Fibroblast of villous mesenchyme (primary cell): Measurements from ENCODE around the gene FAM50B. TPM values are rescaled to one million over a fixed set of nuclear protein-coding genes. Genes with fewer than 3 reads are reported as not detected.

Source experiments
- DNase-seq: peaks from one replicate; pipeline ENCODE4 v3.0.0-alpha.2; 2010; ENCODE audit warnings: low read depth
- H3K4me3 ChIP-seq: 2 replicates; pipeline ENCODE4 v1.5.1; 2011; ENCODE audit warnings: low read depth, mild to moderate bottlenecking, low read length
- CTCF ChIP-seq: IDR thresholded peaks from 2 replicates; pipeline ENCODE4 v1.5.1; 2012; ENCODE audit warnings: low read depth, mild to moderate bottlenecking, low read length; ENCODE audit not compliant: insufficient read depth
- total RNA-seq: library from RNA; depleted of rRNA; stranded (reverse); fragments of >200 nt; gene quantifications from 2 replicates; pipeline ENCODE4 v1.2.3, GENCODE V29; 2012

FAM50B gene
- total RNA-seq, 1 donor: 6.0 TPM

- H3K4me3 ChIP-seq: no peak overlapping the region
- TF ChIP-seq CTCF: no peak
- no peak for DNase-seq
Observed at GRCh38 chr6:3865463-3865862, 16.3 kb downstream of the FAM50B start.

GRCh38 chr6:3867641-3868502 lies 18.7 kb downstream of the FAM50B start:
- H3K4me3 ChIP-seq: no peak overlapping the region
- DNase-seq: no peak

GRCh38 chr6:3868544-3868943 lies 19.4 kb downstream of the FAM50B start:
- H3K4me3 ChIP-seq: no peak overlapping the region
- TF ChIP-seq CTCF: no peak
- DNase-seq: no peak

More at GRCh38 chr6:3867641-3868502, 18.7 kb downstream of the FAM50B start:
- TF ChIP-seq CTCF: no peak

- no peak for DNase-seq
- TF ChIP-seq CTCF: no peak
- H3K4me3 ChIP-seq: no peak overlapping the region
Observed at GRCh38 chr6:3869284-3869631, 20.1 kb downstream of the FAM50B start.

GRCh38 chr6:3869632-3870527 lies 20.7 kb downstream of the FAM50B start:
- TF ChIP-seq CTCF: no peak
- no peak overlapping the region for H3K4me3 ChIP-seq
- DNase-seq: no peak

- no peak for TF ChIP-seq CTCF
- no peak for DNase-seq
- H3K4me3 ChIP-seq: no peak overlapping the region
Observed at GRCh38 chr6:3870528-3870925, 21.4 kb downstream of the FAM50B start.
